Dermis microvascular lymphatic vessel endothelial cell (primary cell): ENCODE data around the gene COPZ1. TPM values are rescaled to one million over a fixed set of nuclear protein-coding genes. Genes with fewer than 3 reads are reported as not detected.
"Not testable (repeated sequence)": the region's sequence is repeated elsewhere in the genome, so short reads cannot be mapped to it uniquely, and the experiment has no call there.

Experiments used
- DNase-seq, 2 donors: peaks; one replicate each; pipeline versions ENCODE4 v3.0.0 to v3.0.0-alpha.2; 2010; ENCODE audit warnings: low read depth in 2 of 2
- total RNA-seq: library from RNA; depleted of rRNA; stranded (reverse); fragments of >200 nt; gene quantifications from 2 replicates; pipeline ENCODE4 v1.2.1, GENCODE V29; 2014

The COPZ1 gene
- total RNA-seq, 1 donor from 2014 or later = 75.4 TPM

- no peak for DNase-seq
These were observed 6.5 kb downstream of the COPZ1 start for GRCh38 chr12:54331461-54331860.

DNA sequence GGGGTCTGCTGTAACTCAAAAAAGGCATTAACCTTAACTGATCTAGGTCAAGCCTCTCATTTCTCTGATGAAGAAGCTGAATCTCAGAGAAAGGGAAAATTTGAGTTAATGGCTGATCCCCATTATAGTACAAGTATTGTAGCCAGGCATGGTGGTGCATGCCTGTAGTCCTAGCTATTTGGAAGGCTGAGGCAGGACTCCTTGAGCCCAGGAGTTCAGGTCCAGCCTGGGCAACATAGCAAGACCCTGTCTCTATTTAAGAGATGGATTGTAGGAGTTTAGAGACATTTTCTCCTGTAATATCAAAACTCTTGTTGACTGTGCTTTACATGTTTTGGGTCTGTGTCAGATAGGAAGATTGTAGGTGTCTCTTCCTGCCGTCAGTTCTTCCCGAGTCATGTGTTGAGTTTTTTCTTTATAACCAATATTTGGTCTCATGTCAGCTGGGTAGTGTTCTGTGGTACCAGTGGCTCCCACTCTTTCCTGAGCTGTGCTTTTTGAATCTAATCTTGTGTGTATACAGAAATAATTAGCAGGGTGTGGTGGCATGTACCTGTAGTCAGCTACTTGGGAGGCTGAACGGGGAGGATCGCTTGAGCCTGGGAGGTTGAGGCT is 8.6 kb downstream of the COPZ1 start:
- DNase-seq = no peak

- DNase-seq = no peak
These were observed 12.4 kb downstream of the COPZ1 start for GRCh38 chr12:54337280-54337842.

- DNase-seq = no peak
These were observed 13.1 kb downstream of the COPZ1 start for GRCh38 chr12:54337854-54338650.

DNA sequence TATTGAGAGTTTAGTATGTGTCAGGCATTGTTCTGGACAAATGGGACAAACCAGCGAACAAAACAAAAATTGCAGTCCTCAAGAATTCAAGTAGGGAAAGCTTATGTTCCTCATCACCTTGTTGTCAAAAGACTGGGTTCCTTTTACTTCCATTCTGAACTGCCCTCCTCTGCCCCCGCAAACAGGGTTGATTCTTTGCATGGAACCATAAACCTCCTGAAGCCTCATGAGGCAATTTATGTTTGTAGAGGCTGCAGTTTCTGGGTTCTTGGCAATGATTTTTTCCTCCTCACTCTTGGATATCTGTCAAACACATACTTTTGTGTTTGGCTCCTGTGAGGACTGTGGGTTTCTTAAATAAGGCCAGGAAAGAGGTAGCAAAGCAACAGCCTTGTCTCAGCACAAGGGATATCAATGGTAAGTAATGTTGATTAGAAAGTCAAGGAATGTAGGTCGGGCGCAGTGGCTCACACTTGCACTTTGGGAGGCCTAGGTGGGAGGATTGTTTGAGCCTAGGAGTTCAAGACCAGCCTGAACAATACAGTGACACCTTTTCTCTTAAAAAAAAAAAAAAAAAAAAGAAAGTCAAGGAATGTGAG is 13.9 kb downstream of the COPZ1 start:
- no peak for DNase-seq

DNA sequence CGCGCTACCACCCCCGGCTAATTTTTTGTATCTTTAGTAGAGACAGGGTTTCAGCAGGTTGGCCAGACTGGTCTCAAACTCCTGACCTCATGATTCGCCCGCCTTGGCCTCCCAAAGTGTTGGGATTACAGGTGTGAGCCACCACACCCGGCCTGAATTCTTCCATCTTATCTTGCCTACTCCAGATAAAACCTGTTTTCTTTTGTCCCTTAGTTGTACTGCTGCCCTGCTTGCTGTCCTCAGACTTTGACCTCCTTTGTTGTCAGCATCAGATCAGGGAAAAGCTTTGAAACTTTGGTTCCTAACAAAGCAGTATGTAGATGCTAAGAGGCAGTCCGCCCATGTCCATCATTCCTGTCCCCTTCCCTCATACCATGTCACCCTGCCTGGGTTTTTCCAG is 15.9 kb downstream of the COPZ1 start:
- DNase-seq = no peak

- no peak for DNase-seq
These were observed 16.7 kb downstream of the COPZ1 start for GRCh38 chr12:54341378-54342300.

DNA sequence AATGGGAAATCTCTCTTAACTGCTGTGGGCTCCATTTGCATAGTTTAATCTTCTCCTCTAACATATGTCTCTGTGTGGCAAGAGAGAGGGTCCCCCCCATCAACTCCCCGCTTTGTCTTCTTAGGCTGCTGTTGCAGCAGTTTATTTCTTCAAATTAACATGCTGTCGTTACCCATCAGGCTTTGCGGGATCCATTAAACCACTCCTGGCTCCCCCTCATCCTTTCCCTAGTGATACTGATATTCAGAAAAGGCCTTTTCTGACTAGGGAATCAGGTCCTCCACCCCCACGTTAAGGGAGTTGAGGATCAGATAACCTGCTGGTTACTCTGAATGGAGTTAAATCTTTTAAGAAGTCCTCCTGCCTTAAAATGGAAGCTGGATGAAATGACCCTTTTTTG is 24.1 kb downstream of the COPZ1 start:
- DNase-seq = no peak

- DNase-seq = no peak
These were observed 24.7 kb downstream of the COPZ1 start for GRCh38 chr12:54349679-54350078.

DNA sequence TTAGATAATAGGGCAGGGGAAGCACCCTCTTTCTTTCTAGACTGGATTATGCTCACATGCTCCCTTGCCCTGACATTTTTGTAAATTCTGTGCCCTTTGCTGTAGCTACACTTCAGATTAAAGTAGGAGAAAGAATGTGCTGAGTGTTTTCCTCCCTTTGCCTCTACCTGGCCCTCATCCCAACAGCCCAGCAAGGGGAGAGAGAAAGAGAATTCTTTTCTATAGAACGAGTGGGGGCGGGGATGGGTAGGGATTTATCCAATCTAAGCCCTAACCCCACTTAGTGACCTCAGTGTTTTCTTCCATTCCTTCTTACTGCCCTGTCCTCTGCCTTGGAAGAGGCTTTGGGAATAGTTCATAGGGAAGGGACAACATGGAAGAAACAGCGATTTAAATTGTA is 25.8 kb downstream of the COPZ1 start:
- no peak for DNase-seq

- DNase-seq = no peak
These were observed 26.4 kb downstream of the COPZ1 start for GRCh38 chr12:54351341-54351740.

DNA sequence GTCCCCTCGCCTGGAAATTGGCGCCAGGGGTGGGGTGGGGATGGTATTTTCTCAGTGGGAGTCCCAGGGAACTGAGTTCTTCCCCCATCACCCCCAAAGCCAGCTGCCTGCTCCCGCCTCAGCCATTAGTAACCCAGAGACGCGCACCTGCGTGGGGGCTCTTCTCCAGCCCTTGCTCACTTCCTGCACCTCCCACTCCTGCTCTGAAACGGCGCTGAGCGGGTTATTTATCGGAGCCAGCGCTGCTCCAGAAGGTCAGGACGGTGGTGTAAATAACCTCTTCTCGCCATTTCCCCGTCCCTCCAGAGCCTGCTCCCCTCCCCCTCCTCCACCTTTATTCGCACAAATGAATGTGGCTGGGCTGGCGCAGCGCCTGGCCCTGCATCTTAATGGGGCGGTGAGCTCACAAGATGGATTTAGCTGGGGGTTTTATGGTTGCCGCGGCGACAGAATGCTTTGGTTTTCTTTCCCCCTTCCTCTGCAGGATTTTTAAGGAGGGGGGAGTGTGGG is 27.1 kb downstream of the COPZ1 start:
- no peak for DNase-seq

DNA sequence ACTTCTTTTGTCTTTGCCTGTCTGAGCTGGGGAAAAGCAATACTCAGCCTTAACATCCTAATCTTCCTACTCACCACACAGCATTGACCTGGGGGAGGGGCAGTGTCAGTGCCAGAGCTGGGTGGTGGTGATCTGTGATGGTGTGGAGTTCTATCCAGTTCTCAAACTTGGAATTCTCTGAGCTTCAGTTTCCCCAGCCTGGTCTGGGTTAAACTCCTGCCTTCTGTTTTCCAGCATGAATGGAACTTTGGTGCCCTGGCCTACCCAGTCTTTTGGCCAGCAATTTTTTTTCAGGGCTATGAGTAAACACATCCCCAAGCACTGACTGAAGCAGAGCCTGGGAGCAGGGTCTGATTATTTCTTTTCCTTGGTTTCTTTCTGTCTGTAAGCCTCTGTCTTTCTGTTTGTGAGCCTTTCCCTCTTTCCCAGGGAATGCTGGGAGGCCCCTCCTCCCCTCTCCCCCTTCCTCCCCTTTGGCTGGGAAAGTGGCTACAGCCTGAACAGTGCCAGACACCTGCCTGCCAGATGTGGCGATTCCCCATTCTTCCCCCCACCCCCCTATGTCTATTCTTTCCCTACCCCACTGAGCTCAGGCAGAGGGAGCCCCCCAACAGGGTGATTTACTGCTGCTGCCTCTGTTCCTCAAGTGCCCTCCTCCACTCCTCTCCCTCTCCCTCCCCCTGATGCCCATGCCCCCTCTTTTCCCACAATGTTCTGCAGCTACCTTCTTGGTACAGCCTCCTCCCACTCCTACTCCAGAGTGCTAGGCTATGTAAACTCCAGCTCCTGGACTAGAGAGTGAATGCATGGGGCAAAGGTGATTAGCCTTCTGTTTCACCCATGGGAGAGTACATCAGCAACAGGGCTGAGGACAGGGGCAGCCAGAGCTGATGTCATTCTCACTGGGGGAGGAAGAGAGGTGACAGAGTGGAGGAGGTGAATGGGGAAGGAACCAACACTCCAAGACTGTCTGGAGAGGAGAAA is 28.3 kb downstream of the COPZ1 start:
- DNase-seq = no peak

GRCh38 chr12:54354271-54354670 is 29.3 kb downstream of the COPZ1 start:
- not testable (repeated sequence) for DNase-seq

DNA sequence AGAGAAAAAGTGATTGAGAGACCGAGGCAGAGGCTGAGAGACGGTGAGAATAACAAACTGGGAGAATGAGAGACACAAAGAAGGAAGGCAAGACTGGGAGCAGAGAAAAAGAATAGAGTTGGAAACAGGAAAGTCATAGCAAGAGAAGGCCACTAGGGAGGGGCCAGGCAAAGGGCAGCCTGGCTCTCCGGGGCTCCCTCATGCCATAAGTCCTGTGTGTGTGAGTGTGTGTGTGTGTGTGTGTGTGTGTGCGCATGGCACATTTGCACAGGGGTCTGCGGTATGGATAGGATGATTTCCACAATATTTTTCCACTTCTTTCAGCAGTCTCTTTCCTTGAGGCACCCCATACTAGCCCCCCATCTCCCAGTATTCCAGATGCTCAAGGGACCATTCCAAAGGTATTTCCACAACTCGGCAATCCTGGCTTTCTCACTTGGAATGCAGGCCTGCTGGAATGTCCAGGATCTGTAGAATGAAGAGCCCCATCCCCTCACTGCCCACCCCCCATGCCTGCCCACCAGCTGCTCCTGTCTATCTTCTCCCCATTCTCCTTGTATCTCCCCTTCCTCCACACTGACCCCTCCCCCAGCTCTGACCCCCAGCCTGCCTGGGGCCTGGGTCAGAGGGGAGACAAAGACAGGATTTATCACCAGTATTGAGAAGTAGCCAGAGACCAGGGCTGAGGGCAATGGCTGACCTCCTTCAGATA is 30.3 kb downstream of the COPZ1 start:
- no peak for DNase-seq

GRCh38 chr12:54356228-54356627 is 31.3 kb downstream of the COPZ1 start:
- DNase-seq = no peak

DNA sequence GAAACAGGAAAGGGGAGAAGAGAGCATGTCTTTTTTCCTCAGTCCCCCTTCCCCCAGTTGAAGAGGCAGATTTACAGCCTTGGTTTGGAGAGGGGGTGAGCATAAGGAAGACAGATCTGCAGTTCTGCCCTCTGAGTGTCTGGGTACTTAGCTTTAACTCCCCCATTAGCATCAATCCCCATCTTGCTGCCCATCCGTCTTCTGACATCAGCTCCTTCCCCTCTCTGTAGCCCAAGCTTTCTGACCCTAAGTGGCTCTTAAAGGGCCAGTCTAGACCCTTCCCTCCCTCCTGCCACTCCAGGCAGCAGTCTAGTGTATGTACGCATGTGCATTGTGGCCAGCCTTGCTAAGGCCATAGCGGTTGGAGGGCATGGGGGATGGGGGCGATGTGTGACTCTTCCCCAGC is 32.0 kb downstream of the COPZ1 start:
- no peak for DNase-seq

- no peak for DNase-seq
These were observed 32.7 kb downstream of the COPZ1 start for GRCh38 chr12:54357506-54358190.
